Measurements from ENCODE around the gene CENPN. TPM values are rescaled to one million over a fixed set of nuclear protein-coding genes. Genes with fewer than 3 reads are reported as not detected.

CENPN gene
- total RNA-seq, 1 donor from 2014 or later, result 16.4 TPM

GRCh38 chr16:81071805-81072204 lies 64.8 kb downstream of the CENPN start:
- H3K9me3 ChIP-seq (ENCODE audit: insufficient read depth, low read depth, low read length), result no peaks in the 10 kb centered on the region
- H3K4me3 ChIP-seq (ENCODE audit: insufficient read depth, low read depth, low read length), result no peak overlapping the region
- TF ChIP-seq EZH2 (IDR thresholded peaks at IDR 0.05; ENCODE audit: insufficient read depth, low read length), result no peak
- no peak for TF ChIP-seq CTCF (IDR thresholded peaks at IDR 0.05; ENCODE audit: insufficient read depth, low read depth, low read length)
- H4K20me1 ChIP-seq (ENCODE audit: insufficient read depth, low read length), result no peaks in the 10 kb centered on the region
- no peak overlapping the region for H3K27ac Mint-ChIP-seq (ENCODE audit: unreplicated experiment)
- no peaks in the 10 kb centered on the region for H3K9me3 Mint-ChIP-seq (ENCODE audit: unreplicated experiment)
- no peaks in the 10 kb centered on the region for H3K27me3 Mint-ChIP-seq (ENCODE audit: low read depth, unreplicated experiment)
- H3K9ac ChIP-seq (ENCODE audit: low read length), result no peak overlapping the region
- H3K27me3 ChIP-seq (ENCODE audit: insufficient read depth, low read length), result no peaks in the 10 kb centered on the region
- H3K27ac ChIP-seq (ENCODE audit: low read depth, low read length), result no peak overlapping the region
- FAIRE-seq, result no peak
- H3K79me2 ChIP-seq (ENCODE audit: insufficient read depth, low read length), result no peaks in the 10 kb centered on the region
- no peaks in the 10 kb centered on the region for H3K4me1 Mint-ChIP-seq (ENCODE audit: low read depth, unreplicated experiment)
- H3K36me3 ChIP-seq (ENCODE audit: insufficient read depth, low read length), result no peaks in the 10 kb centered on the region
- H3K4me2 ChIP-seq (ENCODE audit: low read length), result no peak overlapping the region
- H3K4me3 Mint-ChIP-seq (ENCODE audit: unreplicated experiment), result no peak overlapping the region
- no peaks in the 10 kb centered on the region for H3K4me1 ChIP-seq (ENCODE audit: insufficient read depth, low read length)
- peak overlapping the region; percentile 11 for H2AFZ ChIP-seq (ENCODE audit: low read depth, low read length)
- no peaks in the 10 kb centered on the region for H3K36me3 Mint-ChIP-seq (ENCODE audit: low read depth, unreplicated experiment)
- no peak for DNase-seq (ENCODE audit: low read depth)

- H3K4me2 ChIP-seq (ENCODE audit: low read length), result no peak overlapping the region
- no peaks in the 10 kb centered on the region for H3K4me1 Mint-ChIP-seq (ENCODE audit: low read depth, unreplicated experiment)
- no peaks in the 10 kb centered on the region for H3K9me3 ChIP-seq (ENCODE audit: insufficient read depth, low read depth, low read length)
- H3K4me1 ChIP-seq (ENCODE audit: insufficient read depth, low read length), result peaks cover 3% of the 10 kb centered on the region
- FAIRE-seq (no peak), DNase-seq (ENCODE audit: low read depth) (no peak)
- no peaks in the 10 kb centered on the region for H3K79me2 ChIP-seq (ENCODE audit: insufficient read depth, low read length)
- no peak overlapping the region for H3K9ac ChIP-seq (ENCODE audit: low read length)
- TF ChIP-seq EZH2 (IDR thresholded peaks at IDR 0.05; ENCODE audit: insufficient read depth, low read length), result no peak
- TF ChIP-seq CTCF (IDR thresholded peaks at IDR 0.05; ENCODE audit: insufficient read depth, low read depth, low read length), result no peak
- no peak overlapping the region for H3K4me3 ChIP-seq (ENCODE audit: insufficient read depth, low read depth, low read length)
- H3K27ac ChIP-seq (ENCODE audit: low read depth, low read length), result no peak overlapping the region
- H3K27me3 Mint-ChIP-seq (ENCODE audit: low read depth, unreplicated experiment), result no peaks in the 10 kb centered on the region
- no peaks in the 10 kb centered on the region for H3K9me3 Mint-ChIP-seq (ENCODE audit: unreplicated experiment)
- no peaks in the 10 kb centered on the region for H3K36me3 Mint-ChIP-seq (ENCODE audit: low read depth, unreplicated experiment)
- no peak overlapping the region for H2AFZ ChIP-seq (ENCODE audit: low read depth, low read length)
- H3K4me3 Mint-ChIP-seq (ENCODE audit: unreplicated experiment), result no peak overlapping the region
- no peaks in the 10 kb centered on the region for H4K20me1 ChIP-seq (ENCODE audit: insufficient read depth, low read length)
- no peaks in the 10 kb centered on the region for H3K36me3 ChIP-seq (ENCODE audit: insufficient read depth, low read length)
- H3K27ac Mint-ChIP-seq (ENCODE audit: unreplicated experiment), result no peak overlapping the region
- H3K27me3 ChIP-seq (ENCODE audit: insufficient read depth, low read length), result no peaks in the 10 kb centered on the region
Observed at GRCh38 chr16:81073560-81074330, 66.7 kb downstream of the CENPN start.

- Histone ChIP-seq H3K9ac (ENCODE audit: low read length) (peak overlapping the region; percentile 92), H3K79me2 (ENCODE audit: insufficient read depth, low read length) (no peaks in the 10 kb centered on the region), H3K27me3 (ENCODE audit: insufficient read depth, low read length) (no peaks in the 10 kb centered on the region), H2AFZ (ENCODE audit: low read depth, low read length) (peak overlapping the region; percentile 96), H3K4me2 (ENCODE audit: low read length) (peak overlapping the region; percentile 93), H4K20me1 (ENCODE audit: insufficient read depth, low read length) (no peaks in the 10 kb centered on the region), H3K27ac (ENCODE audit: low read depth, low read length) (peak overlapping the region; percentile 91), H3K4me3 (ENCODE audit: insufficient read depth, low read depth, low read length) (peak overlapping the region; percentile 77), H3K9me3 (ENCODE audit: insufficient read depth, low read depth, low read length) (no peaks in the 10 kb centered on the region), H3K4me1 (ENCODE audit: insufficient read depth, low read length) (peaks cover 3% of the 10 kb centered on the region), H3K36me3 (ENCODE audit: insufficient read depth, low read length) (no peaks in the 10 kb centered on the region)
- no peak for DNase-seq (ENCODE audit: low read depth)
- TF ChIP-seq CTCF (IDR thresholded peaks at IDR 0.05; ENCODE audit: insufficient read depth, low read depth, low read length) (no peak), EZH2 (IDR thresholded peaks at IDR 0.05; ENCODE audit: insufficient read depth, low read length) (no peak)
- Mint-ChIP-seq H3K27ac (ENCODE audit: unreplicated experiment) (no peak overlapping the region), H3K36me3 (ENCODE audit: low read depth, unreplicated experiment) (no peaks in the 10 kb centered on the region), H3K4me3 (ENCODE audit: unreplicated experiment) (no peak overlapping the region), H3K4me1 (ENCODE audit: low read depth, unreplicated experiment) (no peaks in the 10 kb centered on the region), H3K27me3 (ENCODE audit: low read depth, unreplicated experiment) (no peaks in the 10 kb centered on the region), H3K9me3 (ENCODE audit: unreplicated experiment) (no peaks in the 10 kb centered on the region)
- no peak for FAIRE-seq
Observed at GRCh38 chr16:81076566-81077075, 69.6 kb downstream of the CENPN start.
